Measurements from ENCODE around the gene NRDE2.
A peak's percentile ranks its signal among the peaks of the same experiment; 100 is the strongest.
"Not testable (repeated sequence)": the region's sequence is repeated elsewhere in the genome, so short reads cannot be mapped to it uniquely, and the experiment has no call there.

NRDE2 gene

GRCh38 chr14:90266441-90267154 lies 65.1 kb downstream of the NRDE2 start:
- DNase-seq, result no peak

GRCh38 chr14:90263748-90264449 lies 67.8 kb downstream of the NRDE2 start:
- no peak for DNase-seq

GRCh38 chr14:90256354-90257131 lies 75.2 kb downstream of the NRDE2 start, which contains the start of gene PSMC1:
Gene PSMC1, plus strand, starts transcription at chr14:90256553. Its CDS starts 45 bp downstream, at chr14:90256598.
- DNase-seq, result peak; percentile 83

GRCh38 chr14:90255871-90256270 lies 75.9 kb downstream of the NRDE2 start:
- DNase-seq, result no peak

GRCh38 chr14:90253826-90254225 lies 77.9 kb downstream of the NRDE2 start:
- DNase-seq, result no peak

GRCh38 chr14:90248594-90248993 lies 83.1 kb downstream of the NRDE2 start:
- no peak for DNase-seq

GRCh38 chr14:90247441-90247840 lies 84.3 kb downstream of the NRDE2 start:
- not testable (repeated sequence) for DNase-seq

- no peak for DNase-seq
These were observed 84.8 kb downstream of the NRDE2 start for GRCh38 chr14:90246936-90247335.

- DNase-seq, result no peak
These were observed 89.3 kb downstream of the NRDE2 start for GRCh38 chr14:90242444-90242843.

- no peak for DNase-seq
These were observed 92.6 kb downstream of the NRDE2 start for GRCh38 chr14:90239139-90239538.

GRCh38 chr14:90235179-90235976 lies 96.4 kb downstream of the NRDE2 start:
- peak; percentile 73 for DNase-seq

GRCh38 chr14:90229942-90230341 lies 101.8 kb downstream of the NRDE2 start:
- DNase-seq, result not testable (repeated sequence)

GRCh38 chr14:90228478-90228877 lies 103.3 kb downstream of the NRDE2 start:
- no peak for DNase-seq

Data from NCI-H526 treated with DMSO at 0.1 percent for 48 hours (cell line).